ENCODE data around the gene RPP25L. TPM values are rescaled to one million over a fixed set of nuclear protein-coding genes. Genes with fewer than 3 reads are reported as not detected.

The RPP25L gene, protein sequence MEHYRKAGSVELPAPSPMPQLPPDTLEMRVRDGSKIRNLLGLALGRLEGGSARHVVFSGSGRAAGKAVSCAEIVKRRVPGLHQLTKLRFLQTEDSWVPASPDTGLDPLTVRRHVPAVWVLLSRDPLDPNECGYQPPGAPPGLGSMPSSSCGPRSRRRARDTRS
- 28.8 and 32.9 TPM in 2 replicates for total RNA-seq

DNA sequence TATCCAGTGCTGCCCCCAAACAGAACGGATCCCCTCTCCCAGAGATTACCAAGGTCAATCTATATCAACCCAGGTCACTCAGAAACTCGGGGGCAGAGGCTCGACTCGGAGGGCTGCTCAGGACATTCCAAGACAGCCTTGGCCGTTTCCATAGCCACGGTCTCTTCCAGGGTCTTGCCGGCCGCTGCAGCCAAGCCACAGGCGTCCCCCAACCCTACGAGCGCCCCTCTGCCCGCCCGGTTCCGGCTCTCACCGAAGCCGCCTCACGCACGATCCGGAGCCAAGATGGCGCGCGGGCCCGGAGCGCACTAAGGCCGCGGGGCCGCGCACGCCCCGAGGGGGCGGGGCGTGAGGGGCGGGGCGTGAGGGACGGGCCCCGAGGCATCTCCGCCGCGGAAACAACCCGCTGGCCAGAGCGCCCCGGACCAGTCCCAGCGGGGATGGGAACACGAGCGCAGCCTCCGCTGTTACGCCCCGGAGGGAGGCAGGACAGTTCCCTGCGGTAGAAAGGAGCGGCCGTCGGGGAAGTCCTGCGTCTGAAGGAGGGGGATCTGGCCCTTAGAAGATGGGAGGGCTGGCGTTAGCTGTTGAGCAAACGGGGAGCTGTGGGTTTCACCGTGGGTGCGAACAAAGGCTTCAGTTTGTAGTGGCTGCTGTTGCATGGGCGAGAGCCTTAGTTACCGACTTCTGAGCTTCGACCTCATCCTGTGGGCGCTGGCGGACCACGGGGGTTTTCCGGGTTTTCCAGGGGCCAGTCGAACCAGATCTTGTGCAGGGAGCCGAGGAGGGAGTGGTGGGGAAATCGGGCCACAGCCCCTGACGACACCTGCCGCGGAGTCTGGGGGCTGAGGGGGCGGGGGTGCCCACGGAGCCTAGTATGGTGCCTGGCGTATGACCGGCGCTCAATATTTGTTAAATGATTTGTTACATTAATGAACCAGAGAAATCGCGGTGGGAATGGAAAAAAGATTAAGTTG, at the start of gene RPP25L:
TSS of gene RPP25L (minus strand) at position 287 of the 977 bp plus-strand sequence. CDS start 801 bp downstream, outside the sequence.

DNA sequence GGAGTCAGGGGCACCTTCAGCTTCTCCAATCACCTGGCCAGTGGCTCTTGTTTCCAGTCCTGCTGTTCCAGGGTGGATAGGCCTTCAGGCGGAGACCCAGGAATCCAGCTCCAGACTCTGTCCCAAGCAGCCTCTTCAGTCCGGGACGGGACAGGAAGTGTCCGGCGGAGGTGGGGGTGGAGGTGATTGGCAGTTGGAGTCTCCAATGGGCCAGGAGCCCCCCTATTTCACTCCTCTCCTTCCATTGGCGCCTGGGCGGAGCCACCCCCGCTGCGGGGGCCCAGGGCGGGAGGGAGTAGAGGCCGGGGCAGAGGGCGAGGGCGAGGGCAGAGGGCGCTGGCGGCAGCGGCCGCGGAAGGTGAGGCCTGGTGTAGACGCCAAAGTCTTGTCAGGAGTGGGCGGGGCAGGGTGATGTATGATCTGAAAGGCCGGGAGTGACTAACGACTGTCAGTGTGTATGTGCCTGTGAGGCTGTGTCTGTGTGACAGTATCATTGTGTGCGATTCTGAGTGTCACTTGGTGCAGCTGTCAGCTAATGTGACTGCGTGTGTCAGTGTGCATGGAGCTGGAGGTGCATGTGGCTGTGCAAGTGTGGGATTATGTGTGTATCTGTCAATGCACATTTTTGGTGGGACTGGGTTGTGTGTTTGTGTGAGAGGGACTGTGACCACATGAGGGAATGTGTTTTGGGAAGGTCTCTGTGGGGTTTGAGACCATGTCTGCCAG, 40.1 kb upstream of the RPP25L start, which contains the start of gene IL11RA:
TSS of gene IL11RA (plus strand) at position 310 of the 726 bp plus-strand sequence. CDS start 3,033 bp downstream, outside the sequence.

DNA sequence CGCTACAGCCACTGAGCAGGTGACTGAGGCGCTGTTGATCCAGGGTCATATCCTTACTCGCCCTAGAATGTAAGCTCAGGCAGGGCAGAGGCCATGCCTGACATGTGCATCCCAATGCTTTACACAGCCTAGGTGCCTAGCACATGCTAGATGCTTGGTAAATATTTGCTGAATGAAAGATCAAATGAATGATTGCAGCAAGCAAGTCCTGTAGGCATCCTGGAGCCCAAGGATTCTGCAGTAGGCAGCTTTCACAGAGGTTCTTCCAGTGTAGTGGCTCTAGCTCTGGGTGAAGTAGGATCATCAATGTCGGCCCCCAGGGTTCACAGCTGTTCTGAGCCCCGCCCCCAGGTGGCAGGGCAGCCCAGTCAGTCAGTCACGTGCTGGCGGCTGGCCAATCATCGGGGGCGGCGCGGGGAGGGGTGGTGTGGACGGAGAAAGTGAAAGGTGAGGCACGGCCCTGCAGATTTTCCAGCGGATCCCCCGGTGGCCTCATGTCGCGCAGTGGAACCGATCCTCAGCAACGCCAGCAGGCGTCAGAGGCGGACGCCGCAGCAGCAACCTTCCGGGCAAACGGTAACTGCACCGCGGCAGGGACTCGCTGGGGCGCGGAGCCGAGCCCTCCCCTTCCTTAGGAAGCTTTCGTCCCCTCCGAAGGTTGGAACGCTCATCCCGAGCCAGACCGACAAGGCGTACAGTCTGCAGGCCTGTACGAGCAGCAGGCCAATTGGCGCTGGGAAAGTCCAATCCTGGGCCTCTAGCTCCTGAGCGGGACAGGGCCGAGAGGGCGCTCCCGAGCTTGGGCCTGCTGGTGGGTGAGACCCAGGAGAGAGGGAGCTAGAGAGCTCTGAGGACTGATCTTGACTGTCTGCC, 34.5 kb upstream of the RPP25L start, which contains the start of gene GALT:
TSS of gene GALT (plus strand) at position 465 of the 873 bp plus-strand sequence. CDS start at position 495, 30 bp downstream.

DNA sequence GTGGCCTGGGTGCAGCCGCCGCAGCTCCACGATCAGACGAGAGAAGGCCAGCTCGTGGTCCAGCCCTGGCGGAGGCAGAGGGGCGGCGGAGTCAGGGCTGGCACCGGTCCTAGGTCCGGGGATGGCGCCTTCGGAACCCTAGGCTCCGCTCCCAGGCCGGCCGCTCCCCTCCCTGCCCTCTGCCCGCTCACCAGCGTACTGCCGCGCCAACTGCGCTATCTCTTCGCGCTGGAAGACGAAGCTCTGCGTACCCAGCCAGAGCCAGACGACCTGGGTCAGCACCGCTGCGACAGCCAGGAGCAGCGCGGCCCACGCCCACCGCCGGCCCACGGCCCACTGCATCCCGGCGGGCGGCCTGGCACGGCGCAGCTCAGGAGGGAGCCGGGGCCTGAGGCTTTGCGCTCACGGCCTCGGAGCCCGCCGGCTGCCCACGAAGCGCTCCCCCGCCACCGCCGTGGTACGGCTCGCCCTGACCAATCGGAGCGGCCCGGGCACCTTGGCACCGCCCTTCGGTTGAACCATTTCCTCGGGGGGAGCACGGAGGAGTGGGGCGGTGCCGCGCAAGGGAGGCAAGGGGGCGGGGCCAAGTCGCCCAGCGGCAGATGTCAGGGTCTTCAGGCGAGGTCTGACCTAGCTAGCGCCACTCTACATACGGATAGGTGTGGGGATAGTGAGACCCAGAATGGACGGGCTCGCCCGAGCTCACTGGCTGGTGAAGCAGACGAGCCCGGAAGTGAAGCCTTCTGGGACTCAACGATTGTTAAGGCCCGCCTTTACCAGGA, 25.6 kb upstream of the RPP25L start, which contains the start of gene SIGMAR1:
TSS of gene SIGMAR1 (minus strand) at position 432 of the 782 bp plus-strand sequence. CDS start at position 342, 90 bp downstream.

DNA sequence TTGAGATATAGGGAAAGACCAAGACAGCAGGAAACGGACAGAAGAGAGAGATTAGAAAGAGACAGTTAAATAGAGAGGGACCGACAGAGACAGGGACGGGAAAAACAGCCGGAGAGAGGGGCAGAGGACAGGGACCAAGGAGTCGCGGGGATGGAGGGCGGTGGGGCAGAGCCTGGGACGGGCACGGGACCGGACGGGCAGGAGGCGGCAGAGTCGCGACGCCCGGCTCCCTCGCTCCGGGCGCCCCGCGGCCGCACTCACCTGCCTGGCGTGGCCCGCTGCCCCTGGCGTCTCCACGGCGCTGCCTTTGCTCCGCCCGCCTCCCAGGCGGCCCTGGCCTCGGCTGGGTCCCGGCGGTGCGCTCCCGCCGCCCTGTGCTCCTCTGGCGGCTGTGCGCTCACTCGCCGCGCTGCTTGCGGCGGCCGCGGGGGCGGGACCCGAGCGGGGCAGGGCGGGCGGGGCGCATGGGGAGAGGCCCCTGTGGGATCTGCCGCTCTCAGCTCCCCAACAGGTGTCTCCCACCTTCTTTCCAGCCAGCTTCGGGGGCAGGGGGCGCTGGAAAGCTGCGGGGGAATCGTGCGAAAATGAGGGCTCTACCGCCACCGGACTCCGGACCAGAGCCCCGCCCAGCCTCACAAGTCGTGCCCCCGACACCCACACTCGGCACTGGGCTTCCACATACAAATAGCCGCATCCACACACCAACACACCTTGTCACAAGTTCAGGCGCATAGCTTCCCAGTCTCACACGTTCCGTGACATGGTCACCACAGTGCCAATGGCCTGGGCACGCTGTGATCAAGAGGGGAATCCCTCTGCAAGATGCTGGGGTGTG, 17.0 kb upstream of the RPP25L start, which contains the start of gene ARID3C:
TSS of gene ARID3C (minus strand) at position 411 of the 835 bp plus-strand sequence. CDS start 1,052 bp downstream, outside the sequence.

DNA sequence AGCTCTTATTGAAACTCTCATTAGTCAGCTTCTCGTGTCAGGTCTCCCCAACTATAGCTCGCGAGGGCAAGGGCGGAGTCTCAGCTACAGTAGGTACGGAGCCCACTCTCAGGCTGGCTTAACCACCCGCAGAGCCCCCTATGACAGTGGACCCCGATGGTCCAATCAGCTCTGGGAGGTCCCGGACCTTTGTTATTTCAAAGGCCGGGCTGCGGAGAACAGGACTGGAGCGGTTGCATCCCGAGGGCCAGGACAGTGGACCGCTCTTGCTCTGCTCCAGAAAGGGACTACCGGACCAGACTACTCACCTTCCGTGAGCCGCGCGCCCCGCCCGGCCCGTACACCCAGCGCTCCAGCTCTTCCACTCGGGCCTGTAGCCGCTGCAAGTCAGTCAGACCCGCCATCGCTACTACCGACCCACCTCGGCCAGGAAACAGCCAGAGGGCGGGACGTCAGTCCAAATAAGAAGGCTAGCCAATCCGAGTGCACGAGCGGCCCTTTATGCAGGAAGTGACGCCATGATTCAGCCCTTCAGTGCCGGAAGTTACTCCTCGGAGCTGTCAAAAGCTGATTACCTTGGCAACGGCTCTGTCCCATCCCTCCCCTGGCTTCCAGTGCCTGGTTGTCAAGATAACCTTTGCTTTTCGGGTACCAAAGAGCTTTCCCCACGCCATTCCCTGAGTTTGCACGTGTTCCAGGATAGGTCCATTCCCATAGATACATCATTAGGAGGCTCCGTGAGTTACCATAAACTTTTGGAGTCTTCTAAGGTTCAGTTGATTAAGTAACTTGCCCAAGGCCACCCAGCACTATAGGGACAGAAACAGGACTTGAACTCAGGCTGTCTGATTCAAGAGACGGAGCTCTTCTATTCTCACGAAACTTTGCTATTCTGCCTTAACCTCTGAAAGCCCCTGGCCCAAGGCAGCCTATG, 8.4 kb upstream of the RPP25L start, which contains the start of gene DCTN3:
TSS of gene DCTN3 (minus strand) at position 435 of the 934 bp plus-strand sequence. CDS start at position 404, 31 bp downstream.

DNA sequence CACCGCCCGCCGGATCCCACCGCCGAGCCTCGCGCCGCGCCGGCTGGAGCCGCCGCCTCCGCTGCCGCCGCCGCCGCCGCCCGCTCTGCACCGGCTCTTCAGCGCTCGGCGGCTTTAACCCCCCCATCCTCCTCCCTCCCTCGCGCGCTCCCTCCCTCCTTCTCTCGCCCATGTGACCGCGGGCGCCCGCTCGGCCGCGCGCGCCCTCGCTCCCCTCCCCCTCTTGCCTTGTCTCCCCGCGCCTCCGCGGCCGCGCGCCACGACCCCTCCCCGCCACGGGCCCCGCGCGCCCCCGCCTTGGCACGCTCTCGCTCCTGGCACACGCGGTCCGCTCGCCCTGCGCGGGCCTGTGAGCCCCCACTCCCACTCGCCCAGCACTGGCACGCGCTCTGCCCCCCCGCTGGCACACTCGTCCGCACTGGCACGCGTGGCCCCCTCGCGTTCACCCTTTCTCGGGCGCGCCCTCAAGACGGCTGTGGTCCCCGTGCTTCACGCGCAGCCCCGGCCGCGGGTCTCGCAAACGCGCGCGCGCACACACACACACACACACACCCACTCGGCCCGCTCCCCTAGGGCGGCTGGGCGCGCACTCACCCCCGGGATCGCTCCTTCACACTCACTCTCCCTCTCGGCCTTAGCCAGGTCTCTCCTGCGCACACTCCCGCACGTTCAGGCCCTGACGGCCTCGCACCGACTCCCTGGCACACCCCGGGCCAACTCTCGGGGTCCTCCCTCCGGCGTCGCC, 22.1 kb downstream of the RPP25L start, which contains the start of gene CNTFR:
TSS of gene CNTFR (minus strand) at position 89 of the 745 bp plus-strand sequence. CDS start 20,743 bp downstream, outside the sequence.

Other genes starting within 250 kb of the RPP25L start
- 0.94 and 2.9 TPM in 2 replicates for gene MYORG, start 235.2 kb downstream of the RPP25L start, total RNA-seq
- 8.5 and 10.6 TPM in 2 replicates for gene FAM219A, start 153.5 kb downstream of the RPP25L start, total RNA-seq
- gene DNAI1, start 153.3 kb downstream of the RPP25L start, total RNA-seq, result not detected in 2 replicates
- gene ENHO, start 89.1 kb downstream of the RPP25L start, total RNA-seq, result not detected in 2 replicates
- 0.51 and 9.9 TPM in 2 replicates for gene CNTFR, start 22.4 kb downstream of the RPP25L start, total RNA-seq
- 129 and 185 TPM in 2 replicates for gene DCTN3, start 8.4 kb upstream of the RPP25L start, total RNA-seq
- gene ARID3C, start 17.0 kb upstream of the RPP25L start, total RNA-seq, result 0.35 and 1.2 TPM in 2 replicates
- gene SIGMAR1, start 25.7 kb upstream of the RPP25L start, total RNA-seq, result 147 and 176 TPM in 2 replicates
- 23.7 and 43.3 TPM in 2 replicates for gene GALT, start 34.6 kb upstream of the RPP25L start, total RNA-seq
- 40.8 and 72.8 TPM in 2 replicates for gene IL11RA, start 40.1 kb upstream of the RPP25L start, total RNA-seq
- 0.12 TPM in 1 of 2 replicates, not detected in the other for gene CCL27, start 50.6 kb upstream of the RPP25L start, total RNA-seq
- not detected in 2 replicates for gene CCL19, start 79.2 kb upstream of the RPP25L start, total RNA-seq
- gene CCL21, start 98.0 kb upstream of the RPP25L start, total RNA-seq, result 2.6 TPM in 1 of 2 replicates, not detected in the other